ENCODE results near the gene PPP2R2C.

PPP2R2C gene

DNA sequence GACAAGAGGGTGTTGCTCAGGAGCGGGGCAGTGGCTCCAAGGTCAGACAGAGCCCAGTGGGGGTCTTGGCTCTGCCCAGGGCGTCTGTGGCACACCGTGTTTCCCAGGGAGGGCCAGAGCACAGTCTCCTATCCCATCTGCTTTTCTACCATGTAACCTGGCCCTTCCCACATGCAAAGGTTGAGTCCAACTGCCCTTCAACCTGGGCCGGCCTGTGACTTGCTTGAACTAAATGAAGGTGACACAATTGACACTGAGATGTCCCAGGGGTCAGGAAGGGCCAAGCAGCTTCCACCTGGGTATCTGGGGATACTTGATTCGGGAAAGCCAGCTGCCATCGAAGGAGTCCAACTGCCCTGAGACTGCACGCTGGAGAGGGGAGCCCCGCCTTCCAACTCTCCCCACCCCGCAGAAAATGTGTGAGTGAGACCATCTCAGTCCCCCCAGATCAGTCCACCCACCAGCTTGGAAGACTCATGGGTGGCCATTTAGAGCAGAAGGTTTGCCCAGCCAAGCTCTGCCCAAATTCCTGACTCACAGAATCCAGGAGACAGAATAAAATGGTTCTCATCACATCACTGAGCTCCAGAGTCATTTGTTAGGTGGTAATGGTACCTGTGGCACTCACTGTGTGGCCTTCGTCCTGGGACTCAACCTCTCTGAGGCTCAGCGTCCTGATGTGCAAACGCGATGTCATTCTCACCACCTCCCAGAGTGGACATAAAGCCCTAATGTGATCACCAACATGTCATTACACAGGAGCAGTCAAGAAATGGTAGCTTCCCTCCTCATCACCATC lies 18.1 kb downstream of the PPP2R2C start:
- Histone ChIP-seq H3K4me3 (no peak overlapping the region), H3K36me3 (replicated peaks) (no peaks in the 10 kb centered on the region), H3K27me3 (ENCODE audit: low read depth) (no peaks in the 10 kb centered on the region), H3K9me3 (no peaks in the 10 kb centered on the region), H3K4me1 (no peaks in the 10 kb centered on the region)
- DNase-seq (ENCODE audit: low spot score in 2 of 2) = no peak
- in situ Hi-C loops (cut with MboI; ENCODE audit: low sequenced_read_pairs) = no loop called here

DNA sequence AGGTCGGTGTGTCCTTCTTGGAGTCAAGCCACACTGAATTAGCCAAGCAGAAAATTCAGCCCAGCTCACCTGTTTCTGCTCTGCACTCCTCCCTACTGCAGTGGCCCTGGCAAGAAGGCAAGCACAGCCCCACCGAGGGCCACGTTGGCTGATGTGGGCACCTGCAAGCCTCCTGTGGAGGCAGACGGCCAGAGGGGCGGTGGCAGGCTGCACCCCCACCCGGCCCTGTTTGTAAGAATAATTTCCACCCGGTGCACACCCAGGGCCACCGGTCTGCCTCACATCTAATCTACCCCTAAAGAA lies 18.8 kb downstream of the PPP2R2C start:
- Histone ChIP-seq H3K27me3 (ENCODE audit: low read depth) (no peaks in the 10 kb centered on the region), H3K36me3 (replicated peaks) (no peaks in the 10 kb centered on the region), H3K9me3 (no peaks in the 10 kb centered on the region), H3K4me1 (no peaks in the 10 kb centered on the region), H3K4me3 (no peak overlapping the region)
- in situ Hi-C loops (cut with MboI; ENCODE audit: low sequenced_read_pairs) = no loop called here
- no peak for DNase-seq (ENCODE audit: low spot score in 2 of 2)

DNA sequence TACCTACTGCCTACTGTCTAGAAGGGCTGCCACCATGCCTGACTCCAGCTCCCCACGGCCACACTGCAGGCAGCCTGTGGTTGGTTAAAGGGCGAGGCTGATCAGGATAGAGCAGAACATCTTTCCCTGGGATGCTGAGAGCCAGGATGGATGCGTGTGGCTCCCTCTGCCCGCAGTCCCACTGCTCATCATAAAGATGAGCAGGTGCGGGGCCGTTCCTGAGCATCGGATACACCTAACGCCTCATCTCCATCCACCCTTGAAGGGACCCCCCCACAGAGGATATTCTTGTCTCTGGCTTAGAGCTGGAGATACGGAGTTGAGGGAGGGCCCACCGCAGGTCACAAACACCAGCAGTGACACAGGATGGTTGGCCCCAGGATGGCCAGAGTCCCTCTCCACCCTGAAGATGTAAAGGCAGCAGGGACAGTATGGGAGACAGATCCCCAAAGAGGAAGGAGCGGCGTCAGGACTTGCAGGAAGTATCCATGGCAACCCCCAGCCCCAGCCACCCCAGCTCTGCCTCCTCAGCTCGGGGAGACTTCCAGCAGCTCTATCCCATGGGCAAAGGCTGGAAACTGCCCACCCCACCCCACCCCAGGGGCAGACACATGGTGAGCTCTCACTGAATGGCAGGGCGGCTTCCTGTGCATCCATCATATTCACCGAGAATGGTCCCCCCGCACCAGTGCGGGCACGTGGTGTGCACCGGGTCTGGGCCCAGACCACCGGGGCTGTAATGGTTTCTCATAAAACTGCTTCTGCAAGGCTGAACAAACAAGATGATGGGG lies 19.3 kb downstream of the PPP2R2C start:
- H3K36me3 ChIP-seq (replicated peaks) = no peaks in the 10 kb centered on the region
- no peak for DNase-seq (ENCODE audit: low spot score in 2 of 2)
- no peaks in the 10 kb centered on the region for H3K4me1 ChIP-seq
- in situ Hi-C loops (cut with MboI; ENCODE audit: low sequenced_read_pairs) = no loop called here
- no peaks in the 10 kb centered on the region for H3K27me3 ChIP-seq (ENCODE audit: low read depth)
- no peak overlapping the region for H3K4me3 ChIP-seq
- no peaks in the 10 kb centered on the region for H3K9me3 ChIP-seq

DNA sequence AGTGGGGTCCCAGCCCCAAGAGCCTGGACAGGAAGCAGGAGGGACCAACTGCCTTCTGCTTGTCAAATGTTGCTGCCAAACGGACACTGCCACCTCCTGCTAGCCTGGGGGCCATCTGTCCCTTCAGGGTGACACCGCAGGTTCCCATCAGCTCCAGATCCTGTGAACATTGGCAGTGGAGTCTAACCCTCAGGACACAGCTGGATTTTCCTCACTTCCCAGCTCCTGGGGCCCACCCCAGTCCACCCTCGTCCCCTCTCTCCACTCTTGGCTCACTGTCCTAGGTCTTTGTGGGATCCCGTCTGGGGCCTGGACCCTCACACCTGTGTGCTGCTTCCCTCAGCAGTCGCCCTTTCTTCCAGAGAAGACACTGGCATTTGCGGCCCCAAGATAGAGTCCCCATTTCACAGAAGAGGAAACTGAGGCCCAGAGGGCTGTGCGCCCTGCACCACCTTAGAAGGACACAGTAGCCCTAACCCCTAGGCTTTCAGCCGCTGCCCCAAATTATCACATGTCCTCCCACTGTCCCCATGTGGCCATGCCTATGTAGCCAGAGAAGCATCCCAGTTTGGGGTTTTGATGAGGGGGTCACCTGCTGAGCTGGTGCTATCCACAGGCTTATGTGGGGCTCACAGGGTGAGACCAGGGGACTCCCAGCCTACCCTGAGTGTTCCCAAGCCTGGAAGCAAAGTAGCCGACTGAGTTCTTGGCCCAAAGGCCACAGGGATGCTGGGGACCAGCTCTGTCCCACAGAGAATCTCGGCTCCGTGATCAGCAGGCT lies 20.1 kb downstream of the PPP2R2C start:
- Histone ChIP-seq H3K36me3 (replicated peaks) (no peaks in the 10 kb centered on the region), H3K27me3 (ENCODE audit: low read depth) (no peaks in the 10 kb centered on the region), H3K4me3 (no peak overlapping the region), H3K9me3 (no peaks in the 10 kb centered on the region), H3K4me1 (no peaks in the 10 kb centered on the region)
- no peak for DNase-seq (ENCODE audit: low spot score in 2 of 2)
- in situ Hi-C loops (cut with MboI; ENCODE audit: low sequenced_read_pairs) = no loop called here

DNA sequence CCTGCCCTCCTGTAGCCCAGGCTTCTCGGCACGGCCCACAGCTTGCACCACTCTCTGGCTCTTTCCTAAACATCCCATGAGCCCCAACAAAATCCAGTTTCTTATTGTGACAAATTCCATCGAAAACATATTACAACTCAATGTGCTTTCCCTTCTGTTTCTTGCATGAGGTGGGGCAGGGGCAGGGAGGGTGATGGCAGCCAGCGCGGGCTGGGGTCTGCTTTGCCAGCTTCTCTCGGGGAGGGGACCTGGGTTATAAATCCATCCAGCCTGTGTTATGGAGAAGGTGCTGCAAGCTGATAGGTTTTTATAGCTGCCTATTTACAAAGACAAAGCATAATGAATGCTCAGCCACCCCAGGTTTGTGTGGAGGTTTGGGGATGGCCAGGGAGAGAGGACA lies 21.1 kb downstream of the PPP2R2C start:
- Histone ChIP-seq H3K27me3 (ENCODE audit: low read depth) (no peaks in the 10 kb centered on the region), H3K9me3 (no peaks in the 10 kb centered on the region), H3K36me3 (replicated peaks) (no peaks in the 10 kb centered on the region), H3K4me1 (no peaks in the 10 kb centered on the region), H3K4me3 (no peak overlapping the region)
- in situ Hi-C loops (cut with MboI; ENCODE audit: low sequenced_read_pairs) = no loop called here
- no peak for DNase-seq (ENCODE audit: low spot score in 2 of 2)

DNA sequence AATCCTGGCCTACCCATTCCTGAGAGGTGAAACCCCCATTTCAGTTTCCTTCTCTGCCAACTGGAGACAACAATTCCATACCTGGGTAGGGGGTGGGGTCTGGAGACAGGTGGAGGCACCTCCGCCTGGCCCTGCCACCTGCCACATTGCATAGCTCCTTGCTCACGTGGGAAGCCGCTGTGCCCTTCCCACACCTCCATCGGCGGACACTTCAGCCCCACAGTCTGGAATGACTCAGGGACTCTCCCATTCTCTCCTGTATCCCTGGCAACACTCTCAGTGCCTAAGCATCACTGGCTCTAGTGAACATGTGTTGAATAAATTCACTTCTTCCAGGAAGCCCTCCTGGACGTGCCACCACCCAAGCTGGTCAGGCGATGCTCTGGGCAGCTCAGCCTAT lies 21.7 kb downstream of the PPP2R2C start:
- H3K36me3 ChIP-seq (replicated peaks) = no peaks in the 10 kb centered on the region
- H3K4me3 ChIP-seq = no peak overlapping the region
- H3K27me3 ChIP-seq (ENCODE audit: low read depth) = no peaks in the 10 kb centered on the region
- H3K4me1 ChIP-seq = no peaks in the 10 kb centered on the region
- no peak for DNase-seq (ENCODE audit: low spot score in 2 of 2)
- in situ Hi-C loops (cut with MboI; ENCODE audit: low sequenced_read_pairs) = no loop called here
- no peaks in the 10 kb centered on the region for H3K9me3 ChIP-seq

DNA sequence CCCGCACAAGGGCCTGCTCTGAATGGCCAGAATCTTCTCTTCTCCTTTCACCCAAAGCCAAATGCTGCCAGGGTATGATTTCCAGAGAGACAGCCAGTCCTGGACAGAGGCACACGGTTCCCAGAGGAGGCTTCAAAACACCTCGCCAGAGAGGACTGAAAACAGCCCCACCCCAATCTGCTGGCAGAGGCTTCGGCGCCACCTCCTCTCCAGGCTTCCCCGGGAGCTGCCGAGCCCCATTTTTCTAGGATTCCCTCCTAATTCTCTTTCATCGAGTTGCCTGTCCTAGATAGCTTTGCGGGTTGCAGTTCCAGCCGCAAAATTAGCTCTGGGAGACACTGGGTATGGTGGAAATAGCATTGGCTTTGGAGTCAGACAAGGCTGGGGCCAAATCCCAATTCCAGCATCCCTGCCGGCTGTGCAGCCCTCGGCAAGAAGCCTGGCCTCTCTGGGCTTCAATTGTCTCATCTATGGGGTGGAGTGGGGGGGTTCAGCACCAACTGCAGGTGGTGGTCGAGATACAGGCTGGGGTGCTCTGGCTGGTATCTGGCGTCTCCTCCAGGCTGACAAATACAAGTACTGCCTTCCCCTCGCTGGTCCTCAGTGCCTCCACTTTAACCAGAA lies 22.6 kb downstream of the PPP2R2C start:
- in situ Hi-C loops (cut with MboI; ENCODE audit: low sequenced_read_pairs) = no loop called here

DNA sequence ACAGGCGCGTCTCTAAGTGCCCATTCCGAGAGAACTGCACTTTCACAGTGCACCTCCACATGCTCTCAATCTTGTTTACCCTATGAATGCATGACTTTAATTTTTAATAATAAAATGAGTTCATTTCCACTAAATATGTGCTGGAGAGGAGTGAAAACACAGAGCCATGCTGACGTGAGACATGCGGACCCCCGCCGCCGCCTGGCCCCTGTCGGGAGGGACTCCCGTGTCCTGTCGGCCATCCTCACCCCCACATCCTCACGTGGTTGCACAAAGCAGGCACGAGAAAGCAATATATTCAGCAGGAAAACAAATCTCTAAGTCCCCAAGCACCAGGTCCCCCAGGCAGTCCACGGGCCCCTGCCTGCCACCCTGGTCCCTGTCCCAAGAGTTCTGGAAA lies 23.1 kb downstream of the PPP2R2C start:
- Histone ChIP-seq H3K4me1 (no peaks in the 10 kb centered on the region), H3K4me3 (no peak overlapping the region), H3K36me3 (replicated peaks) (no peaks in the 10 kb centered on the region), H3K9me3 (no peaks in the 10 kb centered on the region), H3K27me3 (ENCODE audit: low read depth) (no peaks in the 10 kb centered on the region)
- in situ Hi-C loops (cut with MboI; ENCODE audit: low sequenced_read_pairs) = no loop called here
- no peak for DNase-seq (ENCODE audit: low spot score in 2 of 2)

More for the DNA sequence above, 22.6 kb downstream of the PPP2R2C start:
- Histone ChIP-seq H3K36me3 (replicated peaks) (no peaks in the 10 kb centered on the region), H3K9me3 (no peaks in the 10 kb centered on the region), H3K4me1 (no peaks in the 10 kb centered on the region), H3K27me3 (ENCODE audit: low read depth) (no peaks in the 10 kb centered on the region), H3K4me3 (no peak overlapping the region)
- DNase-seq (ENCODE audit: low spot score in 2 of 2) = no peak

DNA sequence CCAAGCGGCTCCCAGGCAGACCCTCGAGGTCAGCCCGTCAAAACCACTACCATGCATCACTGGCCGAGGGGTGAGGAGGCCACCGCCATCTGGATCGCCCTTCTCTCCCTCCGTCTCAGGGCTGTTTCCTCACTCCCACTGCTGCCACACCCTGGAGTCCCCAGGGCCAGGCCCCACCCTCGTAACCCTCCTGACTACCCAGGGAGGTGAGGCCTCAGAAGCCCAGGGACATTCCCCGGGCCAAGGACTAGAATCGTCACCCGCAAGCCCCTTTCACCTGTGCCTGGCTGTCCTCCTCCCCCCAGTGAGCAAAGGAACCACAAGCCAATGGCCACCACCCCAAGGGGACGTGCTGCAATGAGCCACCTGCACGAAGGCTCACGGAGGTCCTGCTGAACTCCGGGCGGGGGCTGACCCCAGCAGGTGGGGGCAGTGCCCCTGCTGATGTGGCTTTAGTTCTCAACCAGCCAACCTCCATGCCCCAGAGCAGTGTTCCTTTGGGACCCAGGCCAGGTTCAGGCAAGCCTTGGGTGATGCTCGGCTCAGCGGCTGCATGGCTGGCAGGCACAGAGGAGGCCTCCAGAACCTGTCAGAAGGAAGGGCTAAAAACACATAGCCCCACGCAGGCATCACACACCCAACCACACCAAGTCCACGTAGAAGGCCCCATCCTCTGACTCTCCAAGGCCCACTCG lies 23.8 kb downstream of the PPP2R2C start:
- in situ Hi-C loops (cut with MboI; ENCODE audit: low sequenced_read_pairs) = no loop called here
- H3K27me3 ChIP-seq (ENCODE audit: low read depth) = no peaks in the 10 kb centered on the region
- no peak overlapping the region for H3K4me3 ChIP-seq

DNA sequence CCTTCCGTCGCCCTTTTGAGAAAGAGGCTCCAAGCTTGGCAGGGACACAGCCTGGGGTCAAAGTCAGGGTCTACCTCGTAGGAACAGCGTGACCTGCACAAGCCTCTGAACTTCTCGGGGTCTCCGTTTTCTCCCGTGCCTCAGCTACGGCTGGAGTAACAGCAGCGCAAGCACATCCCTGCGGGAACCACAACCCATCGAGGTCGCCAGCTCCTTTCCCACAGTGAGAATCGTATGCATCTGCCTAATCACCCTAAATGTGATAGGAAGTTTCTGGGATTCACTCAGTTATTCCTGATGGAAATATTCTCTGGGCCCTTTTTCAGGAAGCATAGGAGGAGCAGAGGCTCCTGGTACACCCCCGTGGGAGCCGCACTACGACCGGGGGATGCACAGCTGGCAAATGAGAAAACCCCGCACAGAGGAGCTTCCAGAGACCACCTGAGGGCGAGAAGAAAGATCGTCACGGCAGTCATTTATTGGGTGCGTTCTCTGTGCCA lies 24.7 kb downstream of the PPP2R2C start:
- Histone ChIP-seq H3K36me3 (replicated peaks) (no peaks in the 10 kb centered on the region), H3K9me3 (no peaks in the 10 kb centered on the region), H3K4me1 (no peaks in the 10 kb centered on the region), H3K27me3 (ENCODE audit: low read depth) (no peaks in the 10 kb centered on the region), H3K4me3 (no peak overlapping the region)
- in situ Hi-C loops (cut with MboI; ENCODE audit: low sequenced_read_pairs) = no loop called here
- no peak for DNase-seq (ENCODE audit: low spot score in 2 of 2)

More for the DNA sequence above, 23.8 kb downstream of the PPP2R2C start:
- Histone ChIP-seq H3K4me1 (no peaks in the 10 kb centered on the region), H3K9me3 (no peaks in the 10 kb centered on the region), H3K36me3 (replicated peaks) (no peaks in the 10 kb centered on the region)
- no peak for DNase-seq (ENCODE audit: low spot score in 2 of 2)

DNA sequence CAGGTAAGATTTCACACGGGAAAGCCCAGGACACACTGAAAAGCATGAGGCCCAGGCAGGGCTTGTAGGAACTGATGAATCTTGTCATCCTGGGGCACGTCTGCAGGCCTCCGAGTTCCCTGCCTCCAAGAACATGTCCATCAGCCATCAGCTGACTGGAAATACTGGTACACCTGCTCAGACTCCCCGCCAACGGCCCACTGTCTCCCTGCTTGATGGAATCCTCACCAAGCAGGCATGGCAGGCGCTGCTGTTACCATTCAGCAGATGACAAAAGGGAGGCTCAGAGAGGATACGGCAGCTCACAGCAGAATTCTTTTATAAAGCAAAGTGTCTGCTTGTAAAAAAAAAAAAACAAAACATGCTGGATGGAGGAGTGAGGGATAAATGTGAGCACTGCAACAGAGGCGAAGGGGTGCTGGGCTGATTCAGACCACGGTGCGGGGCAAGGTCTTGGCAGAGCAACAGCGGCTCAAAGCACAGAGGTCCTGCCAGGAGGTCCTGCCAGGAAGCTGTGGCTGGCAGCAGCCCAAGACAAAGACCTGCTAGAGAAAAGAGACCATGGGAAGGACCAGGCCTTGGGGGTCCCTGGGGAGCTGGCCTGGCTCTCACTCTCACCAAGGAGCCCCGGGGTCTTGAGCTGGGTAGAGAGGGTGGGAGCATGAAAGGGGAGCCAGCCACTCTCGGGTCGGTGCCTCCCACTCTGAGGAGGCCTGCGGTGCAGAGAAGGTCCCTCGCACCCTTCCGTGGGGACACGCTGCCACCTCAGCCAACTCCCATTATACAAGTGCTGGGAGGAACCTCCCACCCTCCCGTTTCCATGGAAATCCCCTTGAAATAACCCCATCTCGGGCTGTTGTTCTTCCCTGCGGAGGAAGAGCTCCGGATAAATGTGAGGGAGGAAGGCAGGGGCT lies 25.6 kb downstream of the PPP2R2C start:
- H3K36me3 ChIP-seq (replicated peaks) = no peaks in the 10 kb centered on the region
- H3K4me3 ChIP-seq = no peak overlapping the region
- DNase-seq (ENCODE audit: low spot score in 2 of 2) = peak in 1 of 2 experiments; percentile 29
- H3K27me3 ChIP-seq (ENCODE audit: low read depth) = no peaks in the 10 kb centered on the region
- no peaks in the 10 kb centered on the region for H3K4me1 ChIP-seq
- in situ Hi-C loops (cut with MboI; ENCODE audit: low sequenced_read_pairs) = no loop called here
- no peaks in the 10 kb centered on the region for H3K9me3 ChIP-seq

DNA sequence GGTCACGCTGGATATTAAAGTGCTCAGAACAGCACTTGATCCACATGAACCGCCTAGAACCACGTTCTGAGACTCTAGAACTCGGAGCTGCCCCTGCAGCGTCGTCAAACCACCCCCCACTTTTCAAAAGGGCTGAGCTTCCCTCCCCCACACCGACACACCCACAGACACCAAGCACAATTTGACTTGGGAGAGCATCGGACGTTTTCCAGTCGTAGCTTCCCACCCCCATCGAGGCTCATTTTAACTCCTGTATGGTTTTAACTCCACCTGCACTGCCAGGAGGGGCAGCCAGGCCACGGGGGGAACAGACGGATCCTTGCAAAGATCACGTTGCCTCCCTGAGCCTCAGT lies 26.3 kb downstream of the PPP2R2C start:
- no peaks in the 10 kb centered on the region for H3K27me3 ChIP-seq (ENCODE audit: low read depth)
- no peaks in the 10 kb centered on the region for H3K4me1 ChIP-seq
- H3K4me3 ChIP-seq = no peak overlapping the region
- no peak for DNase-seq (ENCODE audit: low spot score in 2 of 2)
- H3K9me3 ChIP-seq = no peaks in the 10 kb centered on the region
- no peaks in the 10 kb centered on the region for H3K36me3 ChIP-seq (replicated peaks)
- in situ Hi-C loops (cut with MboI; ENCODE audit: low sequenced_read_pairs) = no loop called here

All from HAP-1 (cell line).